ENCODE measurements around the gene TRPM8. TPM values are rescaled to one million over a fixed set of nuclear protein-coding genes. Genes with fewer than 3 reads are reported as not detected.

Gene TRPM8
- total RNA-seq, 1 donor from 2014 or later, result not detected

DNA sequence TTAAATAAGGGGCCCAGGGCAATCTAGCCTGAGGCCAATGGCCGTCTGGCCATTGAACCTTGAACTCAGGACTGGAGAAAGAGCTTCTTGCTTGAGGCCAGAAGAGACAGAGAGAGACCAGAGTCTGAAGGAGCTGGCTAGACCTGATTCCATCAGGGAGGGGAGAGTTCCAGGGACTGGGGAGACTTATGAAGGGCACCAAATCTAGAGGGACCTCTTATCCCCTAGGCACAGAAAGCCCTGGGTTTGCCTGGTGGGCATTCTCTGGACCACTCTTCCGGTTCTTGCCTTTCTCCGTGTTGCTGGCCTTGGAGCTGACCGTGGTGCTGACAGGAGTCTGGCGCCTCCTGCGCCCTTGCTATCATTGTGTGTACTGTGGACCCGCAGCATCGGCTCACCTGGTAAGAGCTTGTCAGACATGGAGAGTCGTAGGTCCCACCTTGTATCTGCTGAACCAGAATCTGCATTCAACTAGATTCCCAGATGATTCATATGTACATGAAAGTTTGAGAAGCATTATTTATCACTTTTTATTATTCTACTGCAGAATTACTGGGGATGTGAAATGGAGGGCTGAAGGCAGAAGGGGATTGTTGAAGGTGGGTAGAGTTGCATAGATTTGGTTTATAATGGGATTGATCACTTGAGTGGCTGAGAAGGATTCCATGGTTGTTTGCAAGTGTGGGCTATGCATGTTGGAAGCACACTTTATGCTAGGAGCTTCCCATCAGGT is 4.3 kb upstream of the TRPM8 start:
- no peak for TF ChIP-seq CTCF (IDR thresholded peaks at IDR 0.05)
- no peak overlapping the region for H3K27ac Mint-ChIP-seq (ENCODE audit: unreplicated experiment)
- no peak overlapping the region for H3K4me3 Mint-ChIP-seq (ENCODE audit: unreplicated experiment)
- H3K4me1 Mint-ChIP-seq (ENCODE audit: unreplicated experiment), result no peaks in the 10 kb centered on the region
- DNase-seq (ENCODE audit: extremely low spot score, unreplicated experiment), result no peak
- peaks cover 41% of the 10 kb centered on the region for H3K27me3 Mint-ChIP-seq (ENCODE audit: unreplicated experiment)
- peaks cover 4% of the 10 kb centered on the region for H3K9me3 Mint-ChIP-seq (ENCODE audit: unreplicated experiment)
- no peaks in the 10 kb centered on the region for H3K36me3 Mint-ChIP-seq (ENCODE audit: unreplicated experiment)

DNA sequence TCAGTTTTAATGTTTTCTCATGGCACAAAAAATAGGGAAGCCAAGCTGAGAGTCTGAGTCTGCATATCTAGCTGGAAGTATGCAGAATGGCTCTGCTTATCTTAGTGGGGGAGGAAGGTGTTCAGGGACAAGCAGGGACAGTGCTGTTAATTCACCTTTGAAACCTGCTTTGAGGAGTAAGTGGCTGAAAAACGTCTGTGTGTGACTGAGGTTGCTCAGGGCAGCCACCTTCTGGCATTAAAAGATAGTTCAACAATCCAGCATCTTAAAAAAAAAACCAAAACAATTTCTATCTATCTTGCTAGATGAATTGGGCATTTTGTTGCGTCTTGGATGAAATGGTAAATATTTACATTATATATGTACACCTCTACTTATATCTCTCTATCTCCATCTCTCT is 2.0 kb upstream of the TRPM8 start:
- Mint-ChIP-seq H3K27ac (ENCODE audit: unreplicated experiment) (no peak overlapping the region), H3K27me3 (ENCODE audit: unreplicated experiment) (peaks cover 51% of the 10 kb centered on the region), H3K9me3 (ENCODE audit: unreplicated experiment) (peaks cover 4% of the 10 kb centered on the region), H3K4me1 (ENCODE audit: unreplicated experiment) (no peaks in the 10 kb centered on the region), H3K36me3 (ENCODE audit: unreplicated experiment) (no peaks in the 10 kb centered on the region), H3K4me3 (ENCODE audit: unreplicated experiment) (no peak overlapping the region)
- no peak for TF ChIP-seq CTCF (IDR thresholded peaks at IDR 0.05)
- DNase-seq (ENCODE audit: extremely low spot score, unreplicated experiment), result no peak

- no peak overlapping the region for H3K27ac Mint-ChIP-seq (ENCODE audit: unreplicated experiment)
Measured at GRCh38 chr2:233919319-233919718, 2.1 kb downstream of the TRPM8 start.

DNA sequence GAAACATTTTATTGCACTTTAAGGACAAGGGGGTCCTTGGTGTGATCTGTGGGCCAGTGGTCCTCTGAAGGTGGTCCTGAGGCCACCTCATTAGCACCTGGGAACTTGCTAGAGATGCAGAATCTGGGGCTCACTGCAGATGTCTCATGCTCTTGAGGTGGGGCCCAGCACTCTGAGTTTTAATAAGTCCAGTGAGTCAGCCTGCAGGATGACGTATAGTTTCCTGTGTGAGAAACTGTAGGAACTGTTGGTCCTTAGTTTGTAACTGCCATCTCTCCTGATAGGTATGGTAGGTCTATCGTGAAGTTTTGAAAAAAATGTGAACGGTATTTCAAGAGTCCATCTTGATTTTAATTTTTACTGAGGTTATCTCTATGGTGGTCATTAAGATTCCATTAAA is 2.8 kb downstream of the TRPM8 start:
- H3K9me3 Mint-ChIP-seq (ENCODE audit: unreplicated experiment), result no peaks in the 10 kb centered on the region
- H3K4me1 Mint-ChIP-seq (ENCODE audit: unreplicated experiment), result no peaks in the 10 kb centered on the region
- no peaks in the 10 kb centered on the region for H3K36me3 Mint-ChIP-seq (ENCODE audit: unreplicated experiment)
- peaks cover 64% of the 10 kb centered on the region for H3K27me3 Mint-ChIP-seq (ENCODE audit: unreplicated experiment)
- TF ChIP-seq CTCF (IDR thresholded peaks at IDR 0.05), result no peak
- no peak for DNase-seq (ENCODE audit: extremely low spot score, unreplicated experiment)
- H3K27ac Mint-ChIP-seq (ENCODE audit: unreplicated experiment), result no peak overlapping the region
- no peak overlapping the region for H3K4me3 Mint-ChIP-seq (ENCODE audit: unreplicated experiment)

More at GRCh38 chr2:233919319-233919718, 2.1 kb downstream of the TRPM8 start:
- H3K4me1 Mint-ChIP-seq (ENCODE audit: unreplicated experiment), result no peaks in the 10 kb centered on the region
- TF ChIP-seq CTCF (IDR thresholded peaks at IDR 0.05), result no peak
- DNase-seq (ENCODE audit: extremely low spot score, unreplicated experiment), result no peak
- peaks cover 58% of the 10 kb centered on the region for H3K27me3 Mint-ChIP-seq (ENCODE audit: unreplicated experiment)
- H3K9me3 Mint-ChIP-seq (ENCODE audit: unreplicated experiment), result no peaks in the 10 kb centered on the region
- no peaks in the 10 kb centered on the region for H3K36me3 Mint-ChIP-seq (ENCODE audit: unreplicated experiment)
- no peak overlapping the region for H3K4me3 Mint-ChIP-seq (ENCODE audit: unreplicated experiment)

DNA sequence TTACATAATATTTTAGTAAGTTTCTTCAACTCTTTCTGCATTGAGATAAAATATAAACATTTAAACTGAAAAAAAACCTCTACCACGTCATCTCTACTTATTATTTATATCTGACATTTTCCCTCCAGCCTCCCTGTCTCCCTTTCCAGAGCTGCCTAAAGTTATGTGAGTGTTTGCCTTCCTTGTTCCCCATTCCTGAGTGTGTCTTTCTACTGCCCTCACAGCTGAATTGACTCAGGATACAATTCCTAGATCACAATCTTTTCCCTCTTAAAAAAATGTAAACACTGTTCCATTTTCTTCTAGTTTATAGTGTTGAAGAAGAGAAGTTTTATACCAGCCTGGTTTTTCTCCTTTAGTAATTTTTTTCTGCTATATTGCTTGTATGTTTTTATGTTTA is 5.3 kb downstream of the TRPM8 start:
- Mint-ChIP-seq H3K9me3 (ENCODE audit: unreplicated experiment) (no peaks in the 10 kb centered on the region), H3K27ac (ENCODE audit: unreplicated experiment) (no peak overlapping the region), H3K27me3 (ENCODE audit: unreplicated experiment) (peaks cover 65% of the 10 kb centered on the region), H3K4me3 (ENCODE audit: unreplicated experiment) (no peak overlapping the region), H3K4me1 (ENCODE audit: unreplicated experiment) (no peaks in the 10 kb centered on the region), H3K36me3 (ENCODE audit: unreplicated experiment) (no peaks in the 10 kb centered on the region)
- no peak for DNase-seq (ENCODE audit: extremely low spot score, unreplicated experiment)
- TF ChIP-seq CTCF (IDR thresholded peaks at IDR 0.05), result no peak

All from osteocyte (in vitro differentiated cells).